OCI-LY7 (cell line): ENCODE results near the gene HUNK. TPM values are rescaled to one million over a fixed set of nuclear protein-coding genes. Genes with fewer than 3 reads are reported as not detected.

Experiments
- BruUV-seq: library from RNA; stranded (reverse); fragments of 400-500 nt; replicated peaks from 2 replicates; lab custom pipeline; 2021; lab: Mats Ljungman, UMichigan
- CTCF ChIA-PET: fragments of 300-600 bp; sonication (Branson Sonifier 250); formaldehyde crosslinking; loops from one replicate; lab custom pipeline; 2022; ENCODE audit warnings: antibody characterized with exemption; ENCODE audit not compliant: unreplicated experiment; lab: Charles Lee
- POLR2A ChIA-PET: fragments of 300-600 bp; sonication (Branson Sonifier 250); formaldehyde crosslinking; loops from one replicate; lab custom pipeline; 2022; ENCODE audit warnings: antibody characterized with exemption; lab: Charles Lee
- DNase-seq: peaks from one replicate; pipeline ENCODE4 v3.0.0-alpha.2; 2015; ENCODE audit warnings: low spot score
- H2AFZ ChIP-seq: fragments of 200-600 bp; sonication (generic), shearing (Covaris generic); 2 replicates; pipeline ENCODE4 v1.6.1; 2014; ENCODE audit warnings: mild to moderate bottlenecking, antibody characterized with exemption, low read length, moderate library complexity
- H3K27ac ChIP-seq: fragments of 200-600 bp; sonication (generic); 2 replicates; pipeline ENCODE4 v1.5.1; 2014; ENCODE audit warnings: mixed run types, low read depth, mild to moderate bottlenecking, moderate library complexity, low read length, inconsistent platforms; ENCODE audit not compliant: poor library complexity, severe bottlenecking
- H3K36me3 ChIP-seq: fragments of 200-600 bp; sonication (generic); 2 replicates; pipeline ENCODE4 v1.6.1; 2014; ENCODE audit warnings: mild to moderate bottlenecking, antibody characterized with exemption, low read length, moderate library complexity, mixed read lengths; ENCODE audit not compliant: insufficient read depth
- H3K4me1 ChIP-seq: fragments of 200-600 bp; sonication (generic); 2 replicates; pipeline ENCODE4 v1.5.1; 2014; ENCODE audit warnings: mild to moderate bottlenecking, low read length; ENCODE audit not compliant: insufficient read depth, poor library complexity, severe bottlenecking
- H3K4me2 ChIP-seq: fragments of 200-600 bp; sonication (generic); 2 replicates; pipeline ENCODE4 v1.6.1; 2014; ENCODE audit warnings: mild to moderate bottlenecking, low read length
- H3K4me3 ChIP-seq: fragments of 200-600 bp; sonication (generic); 2 replicates; pipeline ENCODE4 v1.5.1; 2014; ENCODE audit warnings: mild to moderate bottlenecking, low read depth, low read length; ENCODE audit not compliant: poor library complexity, severe bottlenecking
- H3K79me2 ChIP-seq: fragments of 200-600 bp; sonication (generic); 2 replicates; pipeline ENCODE4 v1.6.1; 2016; ENCODE audit warnings: low read depth, mild to moderate bottlenecking, low read length, moderate library complexity, mixed read lengths; ENCODE audit not compliant: insufficient read depth
- H3K9me2 ChIP-seq: fragments of 200-600 bp; sonication (generic); 2 replicates; pipeline ENCODE4 v1.6.1; 2016; ENCODE audit warnings: mild to moderate bottlenecking, low read length, mixed read lengths; ENCODE audit not compliant: insufficient read depth
- H3K9me3 ChIP-seq: fragments of 200-600 bp; sonication (generic); 2 replicates; pipeline ENCODE4 v1.6.1; 2014; ENCODE audit warnings: mild to moderate bottlenecking, mixed run types, low read length, mixed read lengths
- H4K20me1 ChIP-seq: fragments of 200-600 bp; sonication (generic); 2 replicates; pipeline ENCODE4 v1.6.1; 2014; ENCODE audit warnings: mild to moderate bottlenecking, antibody characterized with exemption, low read length, moderate library complexity, mixed read lengths; ENCODE audit not compliant: insufficient read depth
- EZH2phosphoT487 ChIP-seq: fragments of 200-600 bp; sonication (generic); IDR thresholded peaks from 2 replicates; pipeline ENCODE4 v1.6.1; 2018; ENCODE audit warnings: low read depth, borderline replicate concordance, mild to moderate bottlenecking, mixed run types, antibody characterized with exemption, low read length, moderate library complexity, mixed read lengths
- intact Hi-C: fragments of 100-400 bp; cut with micrococcal nuclease; formaldehyde crosslinking; loops from one replicate; pipeline ENCODE4 v1.10.0; 2022; ENCODE audit not compliant: unreplicated experiment
- total RNA-seq, 2 experiments: library from RNA; depleted of rRNA in 1 of 2; stranded (reverse); fragments of >200 nt in 1 of 2; shearing (Covaris generic) in 1 of 2; gene quantifications; 2 replicates each; pipeline ENCODE4 v1.2.3, GENCODE V29; 2014 to 2022
- TF ChIP-seq, protein P1 (sequence below): fragments of 200-600 bp; sonication (generic); conservative IDR thresholded peaks from 2 replicates; pipeline ENCODE4 v1.5.1; 2014; ENCODE audit warnings: mild to moderate bottlenecking, antibody characterized with exemption, low read length, moderate library complexity, mixed read lengths

The HUNK gene
- total RNA-seq, 2 experiments from 2014 or later: 0.35 to 5.5 TPM

DNA sequence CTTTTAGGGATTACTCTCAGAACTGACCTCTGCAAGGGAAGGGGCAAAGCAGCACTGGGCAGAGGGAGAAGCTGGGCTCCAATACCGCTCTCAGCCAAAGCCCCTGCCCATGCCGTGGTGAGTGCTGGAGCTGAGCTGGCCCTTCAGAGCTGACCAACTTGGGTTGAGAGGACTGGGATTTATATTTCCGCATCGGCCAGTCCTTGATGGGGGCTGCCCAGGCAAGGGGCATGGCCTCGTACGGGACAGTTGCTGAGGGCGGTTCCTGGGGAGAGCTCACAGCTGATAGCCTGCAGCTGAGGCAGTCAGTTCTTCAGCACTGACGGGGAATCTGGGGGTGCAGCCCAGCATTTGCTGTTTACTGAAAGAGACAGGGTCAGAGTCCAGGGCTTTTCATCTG lies 8.0 kb downstream of the HUNK start:
- Histone ChIP-seq H2AFZ (no peak overlapping the region), H3K36me3 (no peaks in the 10 kb centered on the region), H3K79me2 (no peaks in the 10 kb centered on the region), H3K27ac (no peak overlapping the region), H4K20me1 (no peaks in the 10 kb centered on the region), H3K4me1 (no peaks in the 10 kb centered on the region), H3K9me2 (no peaks in the 10 kb centered on the region), H3K9me3 (no peaks in the 10 kb centered on the region), H3K4me2 (no peak overlapping the region), H3K4me3 (no peak overlapping the region)
- DNase-seq: no peak
- POLR2A ChIA-PET: no interaction called here
- BruUV-seq: no TSS peak
- TF ChIP-seq, protein P1, sequence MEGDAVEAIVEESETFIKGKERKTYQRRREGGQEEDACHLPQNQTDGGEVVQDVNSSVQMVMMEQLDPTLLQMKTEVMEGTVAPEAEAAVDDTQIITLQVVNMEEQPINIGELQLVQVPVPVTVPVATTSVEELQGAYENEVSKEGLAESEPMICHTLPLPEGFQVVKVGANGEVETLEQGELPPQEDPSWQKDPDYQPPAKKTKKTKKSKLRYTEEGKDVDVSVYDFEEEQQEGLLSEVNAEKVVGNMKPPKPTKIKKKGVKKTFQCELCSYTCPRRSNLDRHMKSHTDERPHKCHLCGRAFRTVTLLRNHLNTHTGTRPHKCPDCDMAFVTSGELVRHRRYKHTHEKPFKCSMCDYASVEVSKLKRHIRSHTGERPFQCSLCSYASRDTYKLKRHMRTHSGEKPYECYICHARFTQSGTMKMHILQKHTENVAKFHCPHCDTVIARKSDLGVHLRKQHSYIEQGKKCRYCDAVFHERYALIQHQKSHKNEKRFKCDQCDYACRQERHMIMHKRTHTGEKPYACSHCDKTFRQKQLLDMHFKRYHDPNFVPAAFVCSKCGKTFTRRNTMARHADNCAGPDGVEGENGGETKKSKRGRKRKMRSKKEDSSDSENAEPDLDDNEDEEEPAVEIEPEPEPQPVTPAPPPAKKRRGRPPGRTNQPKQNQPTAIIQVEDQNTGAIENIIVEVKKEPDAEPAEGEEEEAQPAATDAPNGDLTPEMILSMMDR: no peak
- no peak for TF ChIP-seq EZH2phosphoT487
- intact Hi-C loops: no loop called here
- CTCF ChIA-PET: no interaction called here

DNA sequence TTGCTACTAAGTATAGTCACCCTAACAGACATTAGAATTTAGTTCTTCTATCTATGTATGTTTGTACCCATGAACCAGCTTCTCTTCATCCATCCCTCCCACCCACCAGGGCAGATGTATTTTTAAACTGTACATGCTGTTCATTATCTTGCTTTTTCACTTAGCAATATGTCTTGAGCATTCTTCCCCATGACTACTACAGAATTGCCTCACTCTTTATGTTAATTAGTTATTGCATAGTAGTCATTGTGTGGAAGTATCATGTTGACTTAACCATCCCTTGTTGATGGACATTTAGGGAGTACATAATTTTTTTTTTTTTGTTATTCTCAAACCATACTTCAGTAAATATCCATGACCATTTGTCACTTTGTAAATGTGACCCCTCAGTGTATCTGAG lies 9.9 kb downstream of the HUNK start:
- Histone ChIP-seq H3K36me3 (no peaks in the 10 kb centered on the region), H3K4me1 (no peaks in the 10 kb centered on the region), H4K20me1 (no peaks in the 10 kb centered on the region), H3K27ac (no peak overlapping the region), H3K9me3 (no peaks in the 10 kb centered on the region), H3K9me2 (no peaks in the 10 kb centered on the region), H3K79me2 (no peaks in the 10 kb centered on the region), H3K4me3 (no peak overlapping the region), H3K4me2 (no peak overlapping the region), H2AFZ (no peak overlapping the region)
- POLR2A ChIA-PET: no interaction called here
- TF ChIP-seq, protein P1: no peak
- no peak for TF ChIP-seq EZH2phosphoT487
- BruUV-seq: no TSS peak
- CTCF ChIA-PET: no interaction called here
- no peak for DNase-seq
- intact Hi-C loops: no loop called here

DNA sequence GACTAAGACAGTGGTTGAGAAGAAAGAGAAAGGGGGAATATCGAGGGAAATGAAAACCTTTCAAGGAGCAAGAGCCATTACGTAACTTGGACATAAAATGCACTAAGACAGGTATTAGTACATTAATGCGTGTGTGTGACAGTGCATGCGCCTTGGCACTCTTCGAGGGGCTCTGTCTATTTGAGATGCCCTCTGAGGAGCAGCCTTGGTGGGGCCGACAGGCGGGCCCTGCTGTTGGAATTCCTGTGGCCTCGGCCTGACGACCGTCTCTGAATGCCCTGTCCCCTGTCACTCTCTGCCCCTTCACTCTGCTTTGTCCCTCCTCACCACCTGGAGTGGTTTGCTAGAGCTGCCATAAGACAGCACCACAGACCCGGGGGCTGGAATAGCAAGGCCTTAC lies 12.3 kb downstream of the HUNK start:
- Histone ChIP-seq H4K20me1 (no peaks in the 10 kb centered on the region), H3K27ac (no peak overlapping the region), H3K4me1 (no peaks in the 10 kb centered on the region), H3K9me2 (no peaks in the 10 kb centered on the region), H3K4me3 (no peak overlapping the region), H3K36me3 (no peaks in the 10 kb centered on the region), H3K79me2 (no peaks in the 10 kb centered on the region), H3K4me2 (no peak overlapping the region), H2AFZ (no peak overlapping the region), H3K9me3 (no peaks in the 10 kb centered on the region)
- no TSS peak for BruUV-seq
- CTCF ChIA-PET: no interaction called here
- no peak for TF ChIP-seq EZH2phosphoT487
- TF ChIP-seq, protein P1: no peak
- intact Hi-C loops: no loop called here
- DNase-seq: no peak
- POLR2A ChIA-PET: no interaction called here
